ENCODE data around the gene SUGCT.

SUGCT gene

DNA sequence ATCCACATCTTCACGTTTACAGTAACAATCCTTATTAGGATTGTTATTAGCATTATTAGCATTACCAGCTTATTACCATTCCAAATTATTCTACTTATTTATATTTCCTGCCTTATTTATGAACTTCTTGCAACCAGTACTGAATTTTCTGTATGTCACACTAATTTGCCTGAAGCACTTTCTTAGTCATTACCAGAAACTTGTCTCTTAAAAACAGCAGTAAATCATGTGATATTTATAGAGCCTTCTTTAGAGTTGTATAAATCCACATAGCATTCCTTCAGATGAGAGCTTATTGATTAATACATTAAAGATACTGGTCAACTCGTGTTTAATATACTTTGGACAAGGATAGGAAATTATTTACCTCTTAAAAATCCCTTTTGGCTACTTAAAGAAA is 618.6 kb downstream of the SUGCT start:
- H3K27ac ChIP-seq (ENCODE audit: low read depth, low read length) = no peak overlapping the region
- peaks cover 25% of the 10 kb centered on the region for H3K4me1 ChIP-seq (ENCODE audit: control insufficient read depth, insufficient read depth, low read length)
- H3K27me3 ChIP-seq (ENCODE audit: control insufficient read depth, insufficient read depth, low read length) = no peaks in the 10 kb centered on the region
- H3K36me3 ChIP-seq (ENCODE audit: control insufficient read depth, insufficient read depth, low read length) = no peaks in the 10 kb centered on the region
- no peak overlapping the region for H3K4me3 ChIP-seq (ENCODE audit: low read depth, low read length)
- H3K9ac ChIP-seq (ENCODE audit: low read length) = no peak overlapping the region
- H3K9me3 ChIP-seq (ENCODE audit: control insufficient read depth, insufficient read depth, low read depth, low read length) = no peaks in the 10 kb centered on the region

DNA sequence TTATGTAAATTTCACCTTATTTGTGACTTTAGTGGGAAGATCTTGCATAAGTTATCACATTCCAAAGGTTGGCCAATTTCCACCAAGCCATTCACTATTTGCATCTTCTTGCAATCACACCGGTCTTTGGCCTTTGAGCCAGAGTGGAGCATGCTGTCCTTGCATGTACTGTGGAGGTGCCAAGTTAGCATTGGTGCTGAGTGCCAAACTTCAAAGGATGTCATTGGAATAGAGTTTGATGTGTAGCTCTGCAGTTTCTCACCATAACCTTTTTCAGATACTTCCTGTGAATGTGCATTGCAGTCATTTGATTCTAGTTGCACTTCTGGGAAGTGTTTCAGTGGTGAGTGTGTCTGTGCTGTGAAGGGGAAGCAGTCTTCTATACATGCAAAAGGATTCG is 620.6 kb downstream of the SUGCT start:
- Histone ChIP-seq H3K36me3 (ENCODE audit: control insufficient read depth, insufficient read depth, low read length) (no peaks in the 10 kb centered on the region), H3K4me1 (ENCODE audit: control insufficient read depth, insufficient read depth, low read length) (peaks cover 17% of the 10 kb centered on the region), H3K4me3 (ENCODE audit: low read depth, low read length) (no peak overlapping the region), H3K9me3 (ENCODE audit: control insufficient read depth, insufficient read depth, low read depth, low read length) (no peaks in the 10 kb centered on the region), H3K27ac (ENCODE audit: low read depth, low read length) (no peak overlapping the region), H3K9ac (ENCODE audit: low read length) (no peak overlapping the region), H3K27me3 (ENCODE audit: control insufficient read depth, insufficient read depth, low read length) (no peaks in the 10 kb centered on the region)

DNA sequence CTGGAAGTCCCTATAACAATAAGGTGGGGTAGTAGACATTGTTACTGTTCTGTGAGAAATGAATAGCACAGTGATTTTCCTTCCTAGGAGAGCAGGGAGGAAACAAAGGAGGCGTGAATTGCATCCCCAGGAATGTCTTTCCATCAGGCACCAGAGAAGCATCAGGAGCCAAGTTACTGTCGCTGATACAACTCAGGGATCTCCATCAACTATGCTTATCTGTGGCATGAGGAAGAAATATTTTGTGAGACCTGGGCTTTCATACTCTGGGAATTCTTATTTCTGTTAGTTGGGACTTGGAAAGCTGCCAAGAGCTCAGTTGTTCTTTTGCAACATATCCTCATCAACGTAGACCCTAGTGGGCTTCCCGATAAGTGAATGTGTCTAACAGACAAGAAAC is 622.3 kb downstream of the SUGCT start:
- H3K36me3 ChIP-seq (ENCODE audit: control insufficient read depth, insufficient read depth, low read length) = no peaks in the 10 kb centered on the region
- H3K27ac ChIP-seq (ENCODE audit: low read depth, low read length) = no peak overlapping the region
- H3K9me3 ChIP-seq (ENCODE audit: control insufficient read depth, insufficient read depth, low read depth, low read length) = no peaks in the 10 kb centered on the region
- no peaks in the 10 kb centered on the region for H3K27me3 ChIP-seq (ENCODE audit: control insufficient read depth, insufficient read depth, low read length)
- no peak overlapping the region for H3K9ac ChIP-seq (ENCODE audit: low read length)
- H3K4me3 ChIP-seq (ENCODE audit: low read depth, low read length) = no peak overlapping the region
- peaks cover 17% of the 10 kb centered on the region for H3K4me1 ChIP-seq (ENCODE audit: control insufficient read depth, insufficient read depth, low read length)

DNA sequence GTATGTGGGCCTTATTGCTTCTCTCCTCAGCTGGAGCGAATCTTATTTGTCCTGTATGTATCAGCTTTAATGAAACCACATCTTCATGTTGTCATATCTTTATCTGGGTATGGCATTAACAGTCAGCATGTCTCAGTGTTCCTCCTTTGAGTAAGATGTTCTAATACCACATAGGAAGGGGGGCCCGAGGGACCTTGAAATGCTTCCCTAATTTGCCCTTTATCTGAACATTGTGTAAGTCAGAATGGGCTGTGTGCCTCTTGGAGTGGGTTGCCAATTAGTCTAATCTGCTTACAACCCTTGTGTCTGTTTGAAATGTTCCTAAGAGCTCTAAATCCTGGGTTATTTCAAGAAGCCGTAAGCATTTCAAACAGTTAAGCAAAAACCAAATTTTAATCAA is 623.8 kb downstream of the SUGCT start:
- H3K4me3 ChIP-seq (ENCODE audit: low read depth, low read length) = no peak overlapping the region
- no peaks in the 10 kb centered on the region for H3K27me3 ChIP-seq (ENCODE audit: control insufficient read depth, insufficient read depth, low read length)
- H3K4me1 ChIP-seq (ENCODE audit: control insufficient read depth, insufficient read depth, low read length) = peaks cover 17% of the 10 kb centered on the region
- H3K9ac ChIP-seq (ENCODE audit: low read length) = no peak overlapping the region
- H3K36me3 ChIP-seq (ENCODE audit: control insufficient read depth, insufficient read depth, low read length) = no peaks in the 10 kb centered on the region
- H3K9me3 ChIP-seq (ENCODE audit: control insufficient read depth, insufficient read depth, low read depth, low read length) = no peaks in the 10 kb centered on the region
- no peak overlapping the region for H3K27ac ChIP-seq (ENCODE audit: low read depth, low read length)

DNA sequence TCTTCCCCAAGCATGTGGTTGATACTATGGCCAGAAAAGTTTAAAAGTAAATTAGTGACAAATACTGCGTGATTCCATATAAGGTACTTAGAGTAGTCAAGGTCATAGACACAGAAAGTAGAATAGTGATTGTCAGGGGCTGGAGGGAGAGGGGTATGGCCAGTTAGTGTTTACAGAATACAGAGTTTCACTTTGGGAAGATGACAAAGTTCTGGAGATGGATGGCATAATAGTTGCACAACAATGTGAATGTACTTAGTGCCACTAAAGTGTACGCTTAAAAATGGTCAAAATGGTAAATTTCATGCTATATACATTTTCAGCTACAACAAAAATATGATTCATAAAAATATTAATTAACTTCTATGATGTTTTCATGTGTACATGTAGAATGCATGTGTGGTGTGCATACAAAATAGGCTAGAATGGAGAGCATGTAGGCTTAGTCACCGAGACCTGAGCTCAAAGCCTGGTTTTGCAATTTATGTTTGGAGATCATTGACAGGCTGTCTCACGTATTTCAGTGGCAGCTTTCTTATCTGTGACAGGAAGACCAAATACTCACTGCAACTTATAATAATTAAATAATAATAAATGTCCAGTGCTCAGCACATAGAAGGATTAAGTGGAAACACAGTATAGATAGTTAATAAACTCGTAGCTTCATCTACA is 625.6 kb downstream of the SUGCT start:
- Histone ChIP-seq H3K27me3 (ENCODE audit: control insufficient read depth, insufficient read depth, low read length) (no peaks in the 10 kb centered on the region), H3K4me3 (ENCODE audit: low read depth, low read length) (no peak overlapping the region), H3K9me3 (ENCODE audit: control insufficient read depth, insufficient read depth, low read depth, low read length) (no peaks in the 10 kb centered on the region), H3K36me3 (ENCODE audit: control insufficient read depth, insufficient read depth, low read length) (no peaks in the 10 kb centered on the region), H3K27ac (ENCODE audit: low read depth, low read length) (no peak overlapping the region), H3K4me1 (ENCODE audit: control insufficient read depth, insufficient read depth, low read length) (peaks cover 15% of the 10 kb centered on the region), H3K9ac (ENCODE audit: low read length) (no peak overlapping the region)

DNA sequence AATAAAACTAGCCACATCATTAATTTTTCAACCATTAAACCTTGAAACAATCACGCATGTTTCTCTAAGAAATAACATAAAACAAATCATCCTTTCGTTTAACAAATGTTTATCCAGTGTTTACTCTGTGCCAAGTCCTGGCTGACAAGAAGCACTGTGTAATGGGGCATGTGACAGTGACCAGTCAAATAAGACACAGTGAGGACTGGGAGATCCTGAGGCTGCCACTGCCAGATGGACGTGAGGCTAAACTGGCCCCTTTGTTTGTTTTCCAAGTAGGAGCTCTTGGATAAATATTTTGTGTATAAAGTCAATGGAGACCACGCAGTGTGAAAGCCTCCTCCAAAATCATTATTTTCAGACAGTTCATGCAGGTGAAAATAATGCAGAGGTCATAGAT is 626.2 kb downstream of the SUGCT start:
- Histone ChIP-seq H3K4me3 (ENCODE audit: low read depth, low read length) (no peak overlapping the region), H3K4me1 (ENCODE audit: control insufficient read depth, insufficient read depth, low read length) (peaks cover 15% of the 10 kb centered on the region), H3K27ac (ENCODE audit: low read depth, low read length) (no peak overlapping the region)

DNA sequence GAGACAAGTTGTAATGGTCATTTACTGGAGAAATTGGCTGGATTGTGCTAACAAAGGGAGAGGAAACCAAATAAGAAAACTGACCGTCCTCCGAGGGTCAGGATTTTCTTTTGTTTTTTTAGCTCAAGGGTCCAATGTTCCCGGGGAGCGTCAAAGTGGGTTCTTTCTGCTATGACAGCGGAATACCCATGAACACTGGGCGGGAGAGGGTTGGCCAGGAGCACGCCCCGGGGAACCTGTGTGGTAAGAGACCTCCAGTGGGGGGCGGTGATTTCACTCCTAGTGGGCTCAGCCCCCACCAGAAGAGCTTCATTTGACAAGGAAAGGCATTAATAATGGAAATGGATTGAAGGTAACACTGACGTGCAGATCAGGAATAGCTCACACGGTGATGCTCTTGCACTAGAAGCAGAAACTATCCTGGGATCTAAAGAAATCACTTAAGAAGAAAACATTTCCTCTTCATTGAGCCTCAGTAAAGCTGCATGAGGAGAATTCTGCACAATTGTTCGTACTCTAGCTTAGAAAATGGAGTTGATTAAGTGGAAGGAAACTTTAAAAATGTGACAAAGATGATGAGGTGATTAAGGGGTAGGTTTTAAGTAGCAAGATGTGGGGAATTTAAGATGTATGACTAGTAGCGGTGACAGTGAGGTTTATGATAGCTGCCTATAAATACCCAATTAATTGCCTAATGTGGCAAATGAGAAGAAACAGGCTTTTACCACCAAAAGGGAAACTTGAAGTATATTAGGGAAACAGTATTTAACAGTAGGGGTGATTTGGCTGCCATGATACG is 627.2 kb downstream of the SUGCT start:
- Histone ChIP-seq H3K9ac (ENCODE audit: low read length) (no peak overlapping the region), H3K4me1 (ENCODE audit: control insufficient read depth, insufficient read depth, low read length) (peaks cover 11% of the 10 kb centered on the region), H3K27me3 (ENCODE audit: control insufficient read depth, insufficient read depth, low read length) (no peaks in the 10 kb centered on the region), H3K36me3 (ENCODE audit: control insufficient read depth, insufficient read depth, low read length) (no peaks in the 10 kb centered on the region), H3K4me3 (ENCODE audit: low read depth, low read length) (no peak overlapping the region), H3K9me3 (ENCODE audit: control insufficient read depth, insufficient read depth, low read depth, low read length) (no peaks in the 10 kb centered on the region), H3K27ac (ENCODE audit: low read depth, low read length) (no peak overlapping the region)

More for the DNA sequence above, 626.2 kb downstream of the SUGCT start:
- Histone ChIP-seq H3K27me3 (ENCODE audit: control insufficient read depth, insufficient read depth, low read length) (no peaks in the 10 kb centered on the region), H3K36me3 (ENCODE audit: control insufficient read depth, insufficient read depth, low read length) (no peaks in the 10 kb centered on the region), H3K9me3 (ENCODE audit: control insufficient read depth, insufficient read depth, low read depth, low read length) (no peaks in the 10 kb centered on the region), H3K9ac (ENCODE audit: low read length) (no peak overlapping the region)

DNA sequence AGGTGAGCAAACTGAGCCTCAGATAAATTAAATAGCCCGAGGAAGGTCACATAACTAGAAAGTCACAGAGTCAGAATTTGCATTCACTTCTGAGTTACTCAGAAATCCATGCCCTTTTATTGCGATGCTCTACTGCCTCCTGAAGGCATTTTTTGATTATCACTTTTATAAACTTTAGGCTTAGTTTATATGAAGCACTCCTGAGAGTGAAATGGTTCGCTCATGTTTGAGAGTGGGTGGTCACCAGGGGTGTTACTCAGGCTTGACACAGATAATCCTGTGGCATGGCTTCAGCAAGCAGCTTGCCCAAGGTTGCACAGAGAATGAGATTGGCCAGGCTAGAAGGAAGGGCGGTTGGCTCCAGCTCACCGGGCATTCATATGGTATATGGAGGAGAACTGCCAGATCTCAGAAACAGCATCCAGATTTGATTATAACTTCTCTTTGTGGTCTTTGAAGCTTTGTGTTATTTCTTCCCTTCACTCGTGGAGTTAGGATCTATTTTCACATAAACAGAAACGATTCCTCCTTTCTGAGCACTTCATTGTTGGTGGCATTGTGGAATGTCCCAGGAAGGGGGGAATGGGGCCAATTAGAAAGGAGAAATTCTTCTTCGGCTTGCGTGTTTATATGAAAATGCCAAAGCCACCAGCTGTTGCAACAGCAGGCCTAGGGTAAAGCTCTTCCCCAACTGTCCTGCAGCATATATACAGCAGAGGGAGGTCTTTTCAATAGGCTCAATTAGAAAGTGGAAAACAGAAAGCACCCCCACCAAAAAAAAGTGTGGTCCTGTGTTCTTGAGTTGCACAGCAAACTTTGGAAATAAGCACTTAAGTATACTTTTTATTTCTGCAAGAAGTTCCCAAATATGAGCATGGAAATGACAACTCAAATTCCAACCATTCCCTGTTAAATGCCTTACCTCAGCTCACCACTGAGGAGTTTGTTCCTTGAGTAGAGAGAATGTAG is 628.8 kb downstream of the SUGCT start:
- no peaks in the 10 kb centered on the region for H3K36me3 ChIP-seq (ENCODE audit: control insufficient read depth, insufficient read depth, low read length)
- H3K9me3 ChIP-seq (ENCODE audit: control insufficient read depth, insufficient read depth, low read depth, low read length) = no peaks in the 10 kb centered on the region
- no peak overlapping the region for H3K4me3 ChIP-seq (ENCODE audit: low read depth, low read length)
- H3K27me3 ChIP-seq (ENCODE audit: control insufficient read depth, insufficient read depth, low read length) = no peaks in the 10 kb centered on the region
- no peak overlapping the region for H3K27ac ChIP-seq (ENCODE audit: low read depth, low read length)
- H3K4me1 ChIP-seq (ENCODE audit: control insufficient read depth, insufficient read depth, low read length) = peaks cover 7% of the 10 kb centered on the region
- H3K9ac ChIP-seq (ENCODE audit: low read length) = no peak overlapping the region

DNA sequence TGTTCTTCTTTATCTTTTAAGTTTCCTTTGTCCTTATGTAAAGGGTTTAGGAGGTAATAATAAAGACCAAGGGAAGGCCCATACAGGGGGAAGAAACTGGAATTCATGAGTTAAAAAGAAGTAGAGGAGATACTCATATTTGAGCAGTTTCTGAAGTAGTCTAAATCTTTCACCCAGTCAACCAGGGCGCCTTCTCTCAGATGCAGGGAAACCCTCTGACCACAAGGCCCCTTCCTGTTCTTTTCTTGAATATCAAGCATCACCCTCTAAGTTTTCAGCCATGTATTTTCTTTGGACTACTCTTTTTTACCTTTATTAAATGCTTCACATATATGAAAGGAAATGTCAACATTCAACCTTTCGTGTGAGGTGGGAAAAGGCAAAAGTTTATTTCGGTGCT is 630.8 kb downstream of the SUGCT start:
- Histone ChIP-seq H3K9me3 (ENCODE audit: control insufficient read depth, insufficient read depth, low read depth, low read length) (no peaks in the 10 kb centered on the region), H3K27me3 (ENCODE audit: control insufficient read depth, insufficient read depth, low read length) (no peaks in the 10 kb centered on the region), H3K4me3 (ENCODE audit: low read depth, low read length) (no peak overlapping the region), H3K36me3 (ENCODE audit: control insufficient read depth, insufficient read depth, low read length) (no peaks in the 10 kb centered on the region), H3K27ac (ENCODE audit: low read depth, low read length) (no peak overlapping the region), H3K9ac (ENCODE audit: low read length) (no peak overlapping the region), H3K4me1 (ENCODE audit: control insufficient read depth, insufficient read depth, low read length) (peaks cover 7% of the 10 kb centered on the region)

DNA sequence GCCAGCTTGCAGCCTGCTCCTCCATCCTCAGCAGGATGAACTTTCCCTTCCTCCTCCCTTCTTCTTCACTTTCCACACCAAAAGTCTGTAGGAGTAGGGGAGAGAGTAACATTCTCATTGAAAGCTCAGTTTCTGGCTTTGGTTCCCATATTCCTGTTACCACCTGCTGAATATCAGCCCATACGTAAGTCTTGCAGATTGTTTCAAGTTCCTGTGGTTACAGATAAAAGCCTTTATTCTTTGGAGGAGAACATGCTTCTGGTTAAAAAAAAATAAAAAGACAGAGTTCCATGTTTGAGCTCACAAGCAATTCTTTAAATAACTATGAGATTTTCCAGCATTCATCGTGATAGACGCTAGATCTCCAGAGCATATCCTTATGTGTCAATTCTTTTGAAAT is 637.3 kb downstream of the SUGCT start:
- Histone ChIP-seq H3K4me1 (ENCODE audit: control insufficient read depth, insufficient read depth, low read length) (no peaks in the 10 kb centered on the region), H3K27me3 (ENCODE audit: control insufficient read depth, insufficient read depth, low read length) (no peaks in the 10 kb centered on the region)

DNA sequence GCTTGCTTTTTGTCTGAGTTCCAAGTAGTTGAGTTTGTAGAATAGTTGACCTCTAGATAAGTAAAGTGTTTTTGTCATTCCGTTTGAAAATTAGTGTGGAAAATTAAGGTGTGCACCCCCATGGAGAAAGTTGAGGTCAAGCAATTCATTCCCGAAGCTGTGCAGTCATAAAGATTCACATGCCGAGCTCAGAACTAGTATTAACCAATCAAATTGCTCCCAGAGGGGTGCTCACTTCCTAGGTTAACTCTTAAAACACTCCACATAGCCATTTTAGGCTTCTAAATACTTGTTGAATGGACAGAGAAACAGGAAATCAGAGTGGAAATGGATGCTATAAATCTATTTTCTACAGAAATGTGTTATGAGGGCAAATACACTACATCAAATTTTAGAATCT is 638.9 kb downstream of the SUGCT start:
- H3K36me3 ChIP-seq (ENCODE audit: control insufficient read depth, insufficient read depth, low read length) = no peaks in the 10 kb centered on the region
- H3K9ac ChIP-seq (ENCODE audit: low read length) = no peak overlapping the region
- no peaks in the 10 kb centered on the region for H3K27me3 ChIP-seq (ENCODE audit: control insufficient read depth, insufficient read depth, low read length)
- no peak overlapping the region for H3K27ac ChIP-seq (ENCODE audit: low read depth, low read length)
- H3K4me1 ChIP-seq (ENCODE audit: control insufficient read depth, insufficient read depth, low read length) = no peaks in the 10 kb centered on the region
- H3K4me3 ChIP-seq (ENCODE audit: low read depth, low read length) = no peak overlapping the region
- no peaks in the 10 kb centered on the region for H3K9me3 ChIP-seq (ENCODE audit: control insufficient read depth, insufficient read depth, low read depth, low read length)

More for the DNA sequence above, 637.3 kb downstream of the SUGCT start:
- no peaks in the 10 kb centered on the region for H3K9me3 ChIP-seq (ENCODE audit: control insufficient read depth, insufficient read depth, low read depth, low read length)
- H3K9ac ChIP-seq (ENCODE audit: low read length) = no peak overlapping the region
- no peak overlapping the region for H3K27ac ChIP-seq (ENCODE audit: low read depth, low read length)
- no peak overlapping the region for H3K4me3 ChIP-seq (ENCODE audit: low read depth, low read length)
- no peaks in the 10 kb centered on the region for H3K36me3 ChIP-seq (ENCODE audit: control insufficient read depth, insufficient read depth, low read length)

Measured in HUES6 (cell line).